22Rv1 (cell line): ENCODE results near the gene CYP4V2.

Experiments
- ZFX ChIP-seq: fragments of 450-650 bp; IDR thresholded peaks from 2 replicates; pipeline ENCODE4 v1.6.1; 2017; ENCODE audit warnings: antibody characterized with exemption, borderline replicate concordance
- TF ChIP-seq, protein P1 (sequence below): fragments of 450-650 bp; IDR thresholded peaks from 2 replicates; pipeline ENCODE4 v1.5.1; 2017; ENCODE audit warnings: mild to moderate bottlenecking

DNA sequence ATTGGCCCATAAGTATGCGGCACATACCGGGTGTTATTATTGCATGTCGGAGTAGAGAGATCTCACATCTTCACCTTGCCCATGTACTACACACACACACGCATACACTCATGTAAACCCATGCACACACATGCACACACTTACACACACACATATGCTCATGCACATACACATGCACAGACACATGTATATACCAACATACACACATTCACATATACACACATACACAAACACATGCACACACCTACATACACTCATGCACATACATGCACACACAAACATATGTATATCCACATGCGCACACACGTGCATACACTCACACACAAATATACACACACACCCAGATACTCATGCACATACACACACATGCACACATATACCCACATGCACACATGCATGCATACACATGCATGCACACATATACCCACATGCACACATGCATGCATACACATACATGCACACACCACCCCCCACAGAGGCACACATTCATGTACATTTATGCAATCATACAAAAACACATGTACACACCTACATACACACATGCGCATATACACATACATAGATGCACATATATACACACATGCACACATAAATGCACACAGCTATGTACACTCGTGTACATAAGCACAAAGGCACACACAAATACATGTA, 11.2 kb downstream of the CYP4V2 start:
- TF ChIP-seq, protein P1, sequence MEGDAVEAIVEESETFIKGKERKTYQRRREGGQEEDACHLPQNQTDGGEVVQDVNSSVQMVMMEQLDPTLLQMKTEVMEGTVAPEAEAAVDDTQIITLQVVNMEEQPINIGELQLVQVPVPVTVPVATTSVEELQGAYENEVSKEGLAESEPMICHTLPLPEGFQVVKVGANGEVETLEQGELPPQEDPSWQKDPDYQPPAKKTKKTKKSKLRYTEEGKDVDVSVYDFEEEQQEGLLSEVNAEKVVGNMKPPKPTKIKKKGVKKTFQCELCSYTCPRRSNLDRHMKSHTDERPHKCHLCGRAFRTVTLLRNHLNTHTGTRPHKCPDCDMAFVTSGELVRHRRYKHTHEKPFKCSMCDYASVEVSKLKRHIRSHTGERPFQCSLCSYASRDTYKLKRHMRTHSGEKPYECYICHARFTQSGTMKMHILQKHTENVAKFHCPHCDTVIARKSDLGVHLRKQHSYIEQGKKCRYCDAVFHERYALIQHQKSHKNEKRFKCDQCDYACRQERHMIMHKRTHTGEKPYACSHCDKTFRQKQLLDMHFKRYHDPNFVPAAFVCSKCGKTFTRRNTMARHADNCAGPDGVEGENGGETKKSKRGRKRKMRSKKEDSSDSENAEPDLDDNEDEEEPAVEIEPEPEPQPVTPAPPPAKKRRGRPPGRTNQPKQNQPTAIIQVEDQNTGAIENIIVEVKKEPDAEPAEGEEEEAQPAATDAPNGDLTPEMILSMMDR: no peak
- TF ChIP-seq ZFX: no peak
